NCI-H1694 (cell line): ENCODE data around the gene RUSC1.

Experiments
- DNase-seq: peaks from one replicate; lab custom pipeline; 2025; lab: John Stamatoyannopoulos, UW

The RUSC1 gene

DNA sequence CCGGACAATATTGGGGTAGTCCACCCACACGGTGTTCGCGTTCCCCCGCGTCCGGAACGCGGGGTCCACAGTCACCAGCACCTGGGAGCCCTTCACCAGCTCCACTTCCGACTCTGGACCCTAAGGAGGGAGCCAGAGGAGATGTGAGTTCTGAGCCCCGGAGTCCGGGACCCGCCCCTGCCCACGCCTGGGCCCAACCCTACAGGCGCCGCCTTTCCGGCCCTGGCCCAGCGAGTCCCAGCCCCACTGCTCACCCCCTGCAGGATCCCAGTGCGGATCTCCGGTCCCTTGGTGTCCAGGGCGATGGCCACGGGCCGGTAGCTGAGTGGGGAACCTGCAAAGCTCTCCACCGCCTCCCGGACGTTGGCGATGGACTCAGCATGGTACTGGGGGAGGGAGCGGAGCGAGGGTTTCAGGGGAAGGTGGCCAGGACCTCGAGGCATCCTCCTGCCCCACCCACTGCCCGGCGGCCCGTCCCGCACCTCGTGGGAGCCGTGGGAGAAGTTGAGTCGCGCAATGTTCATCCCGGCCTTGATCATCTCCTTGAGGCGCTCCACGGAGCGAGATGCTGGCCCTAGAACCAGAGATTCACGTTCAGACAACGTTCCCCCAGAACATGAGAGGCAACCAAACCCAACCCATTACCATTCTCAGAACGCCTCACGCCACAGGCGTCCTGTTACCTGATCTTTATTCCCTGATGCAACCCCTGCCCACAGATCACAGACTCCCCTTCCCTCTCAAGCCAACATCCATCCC, 25.3 kb upstream of the RUSC1 start:
- no peak for DNase-seq

DNA sequence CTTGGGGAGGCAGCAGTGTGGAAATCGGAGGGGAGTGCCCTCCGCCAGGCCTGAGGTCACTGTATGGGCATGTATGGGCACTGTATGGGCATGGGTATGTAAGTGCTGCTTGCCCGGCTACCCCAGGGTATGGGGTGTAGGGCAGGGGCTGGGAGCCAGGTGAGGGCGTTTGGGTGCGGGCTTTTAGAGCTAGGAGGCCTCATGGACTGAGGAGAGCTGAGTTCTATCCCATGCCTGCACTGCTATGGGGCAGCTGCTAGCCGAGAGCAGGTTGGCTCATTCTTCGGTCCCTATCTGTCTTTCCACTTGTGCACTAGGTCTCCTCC, 24.8 kb upstream of the RUSC1 start:
- DNase-seq, result no peak

DNA sequence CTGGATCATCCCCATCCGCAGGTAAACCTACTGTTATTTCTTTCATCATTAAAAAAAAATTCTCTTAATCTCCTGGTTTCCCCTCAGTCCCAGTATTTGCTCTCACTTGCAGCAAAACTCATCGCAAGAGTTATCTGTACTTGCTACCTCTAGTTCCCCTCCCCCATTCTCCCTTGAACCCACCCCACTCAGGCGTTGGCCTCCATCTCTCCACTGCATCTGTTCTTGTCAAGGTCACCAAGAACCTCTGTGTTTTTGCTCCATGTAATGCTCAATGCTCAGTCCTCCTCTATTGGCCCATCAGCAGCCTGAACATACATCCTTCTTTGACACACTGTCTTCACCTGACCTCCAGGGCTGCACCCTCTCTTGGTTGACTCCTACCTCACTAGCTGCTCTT, 24.0 kb upstream of the RUSC1 start:
- DNase-seq, result no peak

DNA sequence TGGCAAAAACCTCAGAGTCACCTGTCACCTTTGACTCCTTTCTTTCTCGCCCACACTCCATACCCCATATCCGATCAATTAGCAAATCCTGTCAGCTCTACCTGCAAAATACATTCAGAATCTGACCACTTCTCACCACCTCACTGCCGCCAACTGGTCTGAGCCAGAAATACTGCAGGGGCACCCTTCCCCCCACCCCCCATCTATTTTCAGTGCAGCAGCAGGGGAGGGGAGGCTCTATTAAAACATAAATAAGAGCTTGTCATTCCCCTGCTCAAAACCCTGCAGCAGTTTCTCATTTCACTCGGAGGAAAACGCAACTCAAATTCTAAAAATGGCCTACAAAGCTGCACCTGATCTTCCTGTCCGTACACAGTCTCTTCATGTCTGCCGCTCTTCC, 23.3 kb upstream of the RUSC1 start:
- DNase-seq, result no peak

DNA sequence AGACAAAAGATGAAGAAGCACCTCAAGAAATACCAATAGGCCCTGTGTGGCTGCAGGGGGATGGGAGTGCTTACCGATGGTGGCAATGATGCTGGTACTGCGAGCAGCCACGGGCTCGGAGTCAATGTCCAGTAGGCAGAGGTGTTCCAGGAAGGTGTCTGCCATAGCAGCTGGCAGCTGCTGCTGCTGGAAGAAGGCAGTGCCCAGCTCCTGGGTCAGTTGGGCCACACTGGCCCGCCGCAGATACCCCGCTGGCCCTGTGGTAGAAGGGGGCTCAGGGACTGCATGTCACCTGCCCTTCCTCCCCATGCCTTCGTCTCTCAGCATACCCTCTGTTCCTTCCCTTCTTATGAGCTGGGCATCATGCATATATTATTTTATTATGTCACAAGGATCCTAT, 20.7 kb upstream of the RUSC1 start:
- DNase-seq, result no peak

DNA sequence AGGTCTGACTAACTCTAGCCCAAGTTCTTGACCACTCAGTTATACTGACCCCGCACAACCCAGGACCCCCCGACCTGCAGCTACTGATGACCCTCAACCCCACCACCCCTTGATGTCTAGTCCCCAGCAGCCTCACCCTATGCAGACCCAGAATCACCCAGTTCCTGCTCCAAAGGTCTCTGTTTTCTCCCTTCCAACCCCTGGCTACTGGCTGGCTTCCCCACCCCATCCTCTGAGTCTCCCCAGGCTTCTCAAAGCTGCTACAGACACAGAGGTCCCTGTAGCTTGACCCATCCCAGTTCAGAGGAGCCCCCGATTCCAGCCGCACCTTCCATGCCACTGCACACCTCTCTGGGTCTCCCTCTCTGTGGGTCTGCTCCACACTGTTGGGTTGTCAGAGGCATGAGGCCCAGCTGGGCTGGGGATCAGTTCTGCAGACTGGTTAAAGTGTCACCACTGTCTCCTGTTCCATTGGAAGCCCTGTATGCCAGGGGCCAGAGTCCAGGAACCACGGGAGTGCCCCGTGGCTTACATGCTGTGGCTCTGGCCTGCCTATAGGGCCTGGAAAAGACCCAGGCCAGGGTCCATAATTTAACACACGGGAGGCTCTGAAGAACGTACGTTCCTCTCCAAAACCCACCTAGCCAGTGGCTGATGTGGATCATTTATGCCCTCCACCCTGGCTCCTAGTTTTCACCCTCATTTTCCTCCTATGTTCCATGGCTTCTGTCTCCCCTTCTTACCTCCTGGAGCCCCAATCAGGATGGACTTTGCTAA, 20.0 kb upstream of the RUSC1 start:
- DNase-seq, result no peak

DNA sequence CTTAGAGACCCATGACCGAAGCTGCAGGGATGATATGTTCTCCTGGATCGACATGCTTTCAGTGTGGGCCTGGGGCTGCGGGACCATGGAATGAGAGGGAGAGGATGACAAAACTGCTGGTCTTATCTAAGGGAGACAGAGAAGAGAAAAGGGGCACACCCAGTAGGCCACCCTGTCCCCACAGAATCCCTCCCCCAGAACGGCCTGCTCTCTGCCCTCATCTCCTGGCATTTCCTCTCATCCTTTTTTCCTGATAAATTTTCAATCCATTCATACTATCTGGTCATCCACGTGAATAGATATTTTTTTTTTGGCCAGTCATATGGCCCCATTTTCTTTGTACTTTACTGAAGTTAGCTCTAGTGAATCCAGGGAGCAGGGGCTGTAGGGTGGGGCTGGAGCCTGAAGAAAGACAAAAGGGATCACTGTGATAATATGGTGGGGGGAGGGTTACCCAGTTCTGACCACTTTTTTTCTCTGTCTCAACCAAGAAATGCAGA, 19.3 kb upstream of the RUSC1 start, which contains the start of gene PKLR:
Gene PKLR, minus strand, starts transcription at position 97 of the 500 bp plus-strand sequence. Its CDS starts 43 bp downstream, at position 54.
- no peak for DNase-seq

DNA sequence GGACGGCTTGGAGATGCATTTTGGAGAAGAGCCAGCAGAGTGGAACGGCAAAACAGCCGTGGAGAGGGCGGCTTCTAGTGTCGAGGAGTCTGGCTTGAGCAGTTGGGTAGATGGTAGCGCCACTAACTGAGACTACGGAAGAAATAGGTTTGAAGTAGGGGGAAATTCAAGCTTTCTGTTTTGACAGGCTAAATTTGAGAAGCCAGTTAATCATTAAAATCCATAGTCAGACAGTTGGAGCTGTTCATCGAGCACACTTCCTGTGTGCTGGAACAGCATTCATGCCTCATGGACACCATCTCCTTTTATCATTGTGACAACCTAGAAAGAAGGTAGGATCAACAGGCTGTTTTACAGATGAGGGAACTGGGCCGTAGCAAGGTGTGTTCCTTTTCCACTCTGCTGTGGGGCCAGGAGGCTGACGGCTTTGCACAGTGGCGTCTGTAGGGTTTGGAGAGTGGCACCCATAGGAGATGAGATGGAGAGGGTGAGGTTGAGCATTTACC, 16.1 kb upstream of the RUSC1 start:
- no peak for DNase-seq

DNA sequence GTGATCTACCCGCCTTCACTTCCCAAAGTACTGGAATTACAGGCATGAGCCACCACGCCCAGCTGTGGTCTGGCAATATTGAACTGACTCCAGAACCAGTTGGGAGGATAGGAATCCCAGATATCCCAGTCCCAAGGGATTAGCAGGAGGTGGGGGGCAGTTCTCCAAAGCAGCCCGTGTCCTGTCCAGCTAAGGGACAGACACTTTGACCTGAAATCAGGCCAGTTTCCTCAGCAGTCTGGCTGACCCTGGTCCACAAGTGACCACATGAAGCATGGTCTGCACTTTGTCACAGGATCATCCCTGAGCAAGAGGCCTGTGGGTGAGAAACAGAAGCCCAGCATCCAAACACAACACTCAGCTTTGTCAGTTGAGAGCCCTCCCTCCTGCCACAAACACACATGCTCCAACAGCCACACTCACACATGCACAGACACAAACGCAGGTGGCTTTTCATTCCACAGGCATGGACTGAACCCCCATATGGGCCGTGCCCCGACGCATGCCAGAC, 14.8 kb upstream of the RUSC1 start:
- DNase-seq, result no peak

DNA sequence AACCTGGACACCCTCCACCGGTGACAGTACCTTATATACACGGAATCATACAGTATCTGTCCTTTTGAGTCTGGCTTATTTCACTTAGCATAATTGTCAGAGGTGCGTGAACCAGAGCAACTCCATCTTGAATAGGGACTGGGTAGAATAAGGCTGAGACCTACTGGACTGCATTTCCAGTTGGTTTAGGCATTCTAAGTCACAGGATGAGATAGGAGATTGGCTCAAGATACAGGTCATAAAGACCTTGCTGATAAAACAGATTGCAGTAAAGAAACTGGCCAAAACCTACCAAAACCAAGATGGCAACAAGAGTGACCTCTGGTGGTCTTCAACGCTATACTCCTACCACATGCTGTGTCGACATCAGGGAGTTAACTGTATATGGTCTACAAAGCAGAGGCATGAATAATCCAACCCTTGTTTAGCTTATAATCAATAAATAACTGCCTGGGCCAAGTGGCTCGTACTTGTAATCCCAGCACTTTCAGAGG, 13.4 kb upstream of the RUSC1 start:
- peak; percentile 65 for DNase-seq

DNA sequence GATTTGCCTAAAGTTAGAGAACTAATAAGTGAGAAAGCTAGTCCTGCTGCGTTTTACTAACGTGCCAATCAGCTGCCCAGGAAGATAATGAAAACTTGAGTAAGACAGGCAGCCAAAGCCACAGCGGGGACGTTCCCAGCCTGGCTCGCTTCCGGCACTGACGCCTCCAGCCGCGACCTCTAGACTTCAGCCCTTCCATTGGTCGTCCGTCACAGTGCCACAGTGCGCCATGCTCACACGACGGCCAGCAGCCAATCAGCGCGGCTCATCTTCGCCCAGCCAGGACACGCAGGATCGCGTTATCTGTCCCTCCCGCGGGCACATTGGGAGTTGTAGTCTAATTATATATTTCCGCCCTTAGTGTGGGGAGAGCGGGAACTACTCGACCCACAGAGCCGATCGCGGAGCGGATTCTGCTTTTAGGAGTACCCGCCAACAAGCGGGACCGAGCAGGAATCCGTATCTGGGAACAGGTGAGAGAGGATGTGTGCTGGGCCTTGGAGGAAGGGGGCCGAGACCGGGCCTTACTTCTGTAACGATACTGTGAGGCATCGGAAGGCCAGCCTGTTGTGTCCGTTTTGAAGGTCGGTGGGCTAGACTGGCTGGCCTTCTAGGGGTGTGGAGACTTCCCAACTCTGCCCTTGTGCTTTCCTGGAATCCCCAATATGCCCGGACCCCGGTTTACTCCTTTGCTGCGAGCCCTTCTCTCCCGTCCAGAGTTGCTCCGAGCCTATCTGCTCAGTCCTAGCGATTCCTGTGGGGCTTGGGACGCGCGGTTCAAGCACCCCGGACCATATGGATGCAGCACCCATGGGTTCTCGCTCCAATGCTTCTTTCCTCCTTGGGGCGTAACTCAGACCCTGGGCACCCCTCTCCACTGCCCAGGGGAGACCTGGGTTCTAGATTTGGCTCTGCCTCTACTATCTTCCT, 11.9 kb upstream of the RUSC1 start, which contains the start of gene FDPS:
Gene FDPS, plus strand, starts transcription at position 374 of the 930 bp plus-strand sequence. CDS start 924 bp downstream, outside the sequence.
- DNase-seq, result peak; percentile 100

DNA sequence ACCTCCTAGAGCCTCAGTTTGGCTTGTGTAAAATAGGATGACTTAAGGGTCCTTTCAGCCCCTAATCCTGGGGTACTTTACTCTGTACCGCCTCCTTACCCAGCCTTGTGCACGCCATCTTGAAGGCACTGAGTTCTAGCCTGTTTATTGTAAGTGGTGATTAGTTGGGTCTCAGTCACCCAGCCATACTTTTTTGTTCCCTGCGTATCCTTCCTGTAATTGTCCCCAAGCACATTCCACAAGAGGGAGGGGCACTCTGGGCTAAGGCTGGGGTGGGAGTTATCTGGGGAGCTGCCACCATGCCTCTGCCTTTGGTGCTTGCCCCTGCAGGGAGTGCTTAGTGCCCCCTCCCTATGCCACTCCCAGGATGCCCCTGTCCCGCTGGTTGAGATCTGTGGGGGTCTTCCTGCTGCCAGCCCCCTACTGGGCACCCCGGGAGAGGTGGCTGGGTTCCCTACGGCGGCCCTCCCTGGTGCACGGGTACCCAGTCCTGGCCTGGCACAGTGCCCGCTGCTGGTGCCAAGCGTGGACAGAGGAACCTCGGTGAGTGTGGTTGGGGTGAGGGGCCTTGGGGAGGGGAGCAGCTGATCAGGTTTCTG, 11.2 kb upstream of the RUSC1 start:
- no peak for DNase-seq

DNA sequence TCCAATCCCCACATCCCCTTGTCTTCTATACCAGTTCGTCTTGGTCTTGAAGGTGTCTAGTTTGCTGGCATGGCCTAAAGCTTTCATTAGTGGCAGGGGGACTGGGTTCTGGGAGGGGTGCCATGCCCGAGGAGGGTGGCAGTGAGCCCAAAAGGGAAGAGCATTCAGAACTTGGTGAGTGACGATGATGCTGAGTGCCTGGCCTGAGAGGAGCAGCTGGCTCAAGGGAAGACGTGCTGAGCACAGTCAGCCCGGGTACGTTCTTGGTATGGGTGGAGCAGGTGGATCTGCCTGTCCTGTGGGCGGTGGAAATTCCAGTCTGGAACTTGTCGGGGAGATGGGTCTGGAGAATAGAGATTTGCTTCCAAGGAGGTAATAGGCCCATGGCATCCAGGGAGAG, 7.4 kb upstream of the RUSC1 start:
- no peak for DNase-seq

DNA sequence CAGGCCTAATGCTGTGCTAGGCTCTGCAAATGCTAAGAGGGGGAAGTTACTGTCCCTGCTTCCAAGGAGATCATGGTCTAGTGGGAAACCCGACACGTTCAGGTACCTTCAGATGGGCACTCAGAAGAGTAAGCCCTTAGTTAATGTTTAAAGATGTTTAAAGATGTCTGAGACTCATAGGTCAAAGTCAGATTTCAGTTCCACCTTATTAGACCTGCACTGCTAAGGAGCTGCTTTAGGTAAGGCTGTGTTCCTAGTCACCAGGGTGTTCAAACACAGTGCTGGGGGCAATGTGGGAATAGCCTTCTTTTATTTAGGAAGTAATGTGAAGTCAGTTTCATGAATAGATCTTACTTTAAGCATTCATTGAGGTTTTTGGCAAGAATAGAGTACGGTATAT, 3.8 kb upstream of the RUSC1 start:
- DNase-seq, result no peak

DNA sequence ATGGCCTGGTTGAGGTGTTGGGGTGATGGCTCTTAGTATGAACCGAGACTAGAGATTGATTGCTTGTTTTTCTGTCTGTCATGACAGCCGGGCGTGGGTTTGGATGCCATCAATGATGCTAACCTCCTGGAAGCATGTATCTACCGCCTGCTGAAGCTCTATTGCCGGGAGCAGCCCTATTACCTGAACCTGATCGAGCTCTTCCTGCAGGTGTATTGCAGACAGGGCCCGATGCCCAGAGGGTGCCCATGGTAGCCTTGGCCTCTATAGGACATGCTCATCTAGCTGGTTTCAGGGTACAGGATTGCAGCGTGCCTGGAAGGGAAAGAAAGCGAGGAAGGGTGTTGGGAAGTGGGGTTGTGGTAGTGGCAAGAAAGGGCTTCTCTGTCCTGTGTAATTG, 2.6 kb upstream of the RUSC1 start:
- DNase-seq, result no peak

DNA sequence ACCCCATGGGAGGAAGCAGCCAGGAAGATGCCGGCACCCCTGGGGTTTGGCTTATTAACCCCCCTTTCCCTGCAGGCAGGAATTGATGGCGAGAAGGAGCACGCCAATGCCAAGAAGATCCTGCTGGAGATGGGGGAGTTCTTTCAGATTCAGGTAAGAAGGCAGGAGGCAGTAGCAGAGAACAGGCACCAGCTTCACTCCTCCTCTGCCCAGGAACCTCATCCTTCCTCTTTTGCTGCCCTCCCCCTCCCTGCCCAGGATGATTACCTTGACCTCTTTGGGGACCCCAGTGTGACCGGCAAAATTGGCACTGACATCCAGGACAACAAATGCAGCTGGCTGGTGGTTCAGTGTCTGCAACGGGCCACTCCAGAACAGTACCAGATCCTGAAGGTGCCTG, 1.2 kb upstream of the RUSC1 start:
- DNase-seq, result no peak

DNA sequence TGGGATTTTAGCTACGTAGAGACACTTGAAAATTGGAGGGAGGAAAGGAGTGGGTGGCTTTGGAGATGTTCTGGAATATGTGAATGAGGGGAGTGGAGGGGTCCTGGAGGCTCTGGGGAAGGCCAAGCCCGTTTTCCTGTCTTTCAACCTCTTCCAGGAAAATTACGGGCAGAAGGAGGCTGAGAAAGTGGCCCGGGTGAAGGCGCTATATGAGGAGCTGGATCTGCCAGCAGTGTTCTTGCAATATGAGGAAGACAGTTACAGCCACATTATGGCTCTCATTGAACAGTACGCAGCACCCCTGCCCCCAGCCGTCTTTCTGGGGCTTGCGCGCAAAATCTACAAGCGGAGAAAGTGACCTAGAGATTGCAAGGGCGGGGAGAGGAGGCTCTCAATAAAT, 442 bp upstream of the RUSC1 start:
- no peak for DNase-seq

DNA sequence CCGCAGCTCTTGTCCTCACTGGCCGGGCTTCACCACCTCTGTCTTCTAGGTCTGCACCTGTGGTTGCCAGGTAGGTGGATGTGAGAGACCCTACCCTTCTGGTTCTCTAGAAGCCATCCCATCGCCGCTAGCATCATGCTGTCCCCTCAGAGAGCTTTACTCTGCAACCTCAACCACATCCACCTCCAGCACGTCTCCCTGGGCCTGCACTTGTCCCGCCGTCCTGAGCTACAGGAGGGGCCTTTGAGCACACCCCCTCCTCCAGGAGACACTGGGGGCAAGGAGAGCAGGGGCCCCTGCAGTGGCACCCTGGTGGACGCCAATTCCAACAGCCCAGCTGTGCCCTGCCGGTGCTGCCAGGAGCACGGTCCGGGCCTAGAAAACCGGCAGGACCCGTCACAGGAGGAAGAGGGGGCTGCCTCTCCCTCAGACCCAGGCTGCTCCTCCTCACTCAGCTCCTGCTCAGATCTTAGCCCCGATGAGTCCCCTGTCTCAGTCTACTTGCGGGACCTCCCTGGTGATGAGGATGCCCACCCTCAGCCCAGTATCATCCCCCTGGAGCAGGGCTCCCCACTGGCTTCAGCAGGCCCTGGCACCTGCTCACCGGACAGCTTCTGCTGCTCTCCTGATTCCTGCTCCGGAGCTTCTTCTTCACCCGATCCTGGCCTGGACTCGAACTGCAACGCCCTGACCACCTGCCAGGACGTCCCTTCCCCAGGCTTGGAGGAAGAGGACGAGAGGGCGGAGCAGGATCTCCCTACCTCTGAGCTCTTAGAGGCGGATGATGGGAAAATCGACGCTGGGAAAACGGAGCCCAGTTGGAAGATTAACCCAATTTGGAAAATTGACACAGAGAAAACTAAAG, 1.2 kb downstream of the RUSC1 start:
- DNase-seq, result no peak

DNA sequence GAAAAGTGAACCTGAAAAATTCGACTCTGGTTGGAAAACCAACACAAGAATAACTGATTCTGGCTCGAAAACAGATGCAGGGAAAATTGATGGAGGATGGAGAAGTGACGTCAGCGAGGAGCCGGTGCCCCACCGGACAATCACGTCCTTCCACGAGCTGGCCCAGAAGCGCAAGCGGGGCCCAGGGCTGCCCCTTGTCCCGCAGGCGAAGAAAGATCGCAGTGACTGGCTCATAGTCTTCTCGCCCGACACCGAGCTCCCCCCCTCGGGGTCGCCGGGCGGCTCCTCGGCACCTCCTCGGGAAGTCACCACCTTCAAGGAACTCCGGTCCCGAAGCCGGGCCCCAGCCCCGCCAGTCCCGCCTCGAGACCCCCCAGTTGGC, 1.9 kb downstream of the RUSC1 start:
- no peak for DNase-seq
